Caco-2 (cell line): ENCODE results near the gene CACNA2D2. TPM values are rescaled to one million over a fixed set of nuclear protein-coding genes. Genes with fewer than 3 reads are reported as not detected.

ENCODE experiments used
- BruUV-seq: library from RNA; stranded (reverse); fragments of 400-500 nt; replicated peaks from 2 replicates; lab custom pipeline; 2021; lab: Mats Ljungman, UMichigan
- CTCF ChIA-PET: fragments of 300-600 bp; sonication (Branson Sonifier 250); formaldehyde crosslinking; loops from one replicate; lab custom pipeline; 2022; ENCODE audit warnings: antibody characterized with exemption; lab: Charles Lee
- POLR2A ChIA-PET: fragments of 300-600 bp; sonication (Branson Sonifier 250); formaldehyde crosslinking; loops from one replicate; lab custom pipeline; 2022; ENCODE audit warnings: antibody characterized with exemption; lab: Charles Lee
- DNase-seq, 2 experiments: peaks; one replicate each; pipeline versions ENCODE4 v3.0.0 to v3.0.0-alpha.2; 2020 to 2022
- H3K27me3 ChIP-seq: replicated peaks from 2 replicates; pipeline ENCODE4 v1.6.0; 2011; ENCODE audit warnings: low read length; ENCODE audit not compliant: control insufficient read depth, insufficient read depth
- H3K36me3 ChIP-seq: 2 replicates; pipeline ENCODE4 v1.5.1; 2011; ENCODE audit warnings: low read length; ENCODE audit not compliant: control insufficient read depth, insufficient read depth
- H3K4me1 ChIP-seq: fragments of 250-450 bp; sonication (Bioruptor Pico); 2 replicates; pipeline ENCODE4 v1.5.1; 2020; ENCODE audit warnings: mild to moderate bottlenecking
- H3K4me3 ChIP-seq: 2 replicates; pipeline ENCODE4 v1.5.1; 2011; ENCODE audit warnings: low read depth, mild to moderate bottlenecking, control low read depth, low read length
- H3K9me3 ChIP-seq: fragments of 250-450 bp; sonication (Bioruptor Pico); 2 replicates; pipeline ENCODE4 v1.5.1; 2020; ENCODE audit warnings: mild to moderate bottlenecking, moderate library complexity
- H3K27ac Mint-ChIP-seq: one replicate; pipeline ENCODE4 v1.8.0; 2022; ENCODE audit warnings: mixed read lengths; ENCODE audit not compliant: unreplicated experiment
- H3K27me3 Mint-ChIP-seq: one replicate; pipeline ENCODE4 v1.8.0; 2022; ENCODE audit warnings: mixed read lengths; ENCODE audit not compliant: insufficient read depth, unreplicated experiment
- H3K36me3 Mint-ChIP-seq: one replicate; pipeline ENCODE4 v1.8.0; 2022; ENCODE audit warnings: mild to moderate bottlenecking, mixed read lengths; ENCODE audit not compliant: insufficient read depth, unreplicated experiment
- H3K4me1 Mint-ChIP-seq: one replicate; pipeline ENCODE4 v1.8.0; 2022; ENCODE audit warnings: low read depth, mixed read lengths; ENCODE audit not compliant: unreplicated experiment
- H3K4me3 Mint-ChIP-seq: one replicate; pipeline ENCODE4 v1.8.0; 2022; ENCODE audit warnings: mild to moderate bottlenecking, moderate library complexity, mixed read lengths; ENCODE audit not compliant: unreplicated experiment
- H3K9me3 Mint-ChIP-seq: one replicate; pipeline ENCODE4 v1.8.0; 2022; ENCODE audit warnings: mixed read lengths; ENCODE audit not compliant: unreplicated experiment
- intact Hi-C: fragments of 100-400 bp; cut with micrococcal nuclease; formaldehyde crosslinking; loops from one replicate; pipeline ENCODE4 v1.10.0; 2022; ENCODE audit not compliant: unreplicated experiment
- total RNA-seq: library from RNA; stranded (reverse); gene quantifications from 2 replicates; pipeline ENCODE4 v1.2.3, GENCODE V29; 2022
- TF ChIP-seq, protein P1 (sequence below), 2 experiments: fragments of 200-600 bp in 1 of 2; IDR thresholded peaks; 1 replicate in 1 of 2; 2 replicates in 1 of 2; pipeline versions ENCODE4 v1.5.1 to v1.8.0; 2011 to 2022; ENCODE audit warnings: antibody characterized with exemption in 1 of 2, control low read depth in 1 of 2, inconsistent platforms in 1 of 2, low read depth in 1 of 2, low read length in 1 of 2, mild to moderate bottlenecking in 1 of 2, moderate library complexity in 1 of 2; ENCODE audit not compliant: insufficient read depth in 1 of 2, severe bottlenecking in 1 of 2, unreplicated experiment in 1 of 2

CACNA2D2 gene
- total RNA-seq, 1 experiment from 2014 or later = 0.25 TPM

- TF ChIP-seq, protein P1, sequence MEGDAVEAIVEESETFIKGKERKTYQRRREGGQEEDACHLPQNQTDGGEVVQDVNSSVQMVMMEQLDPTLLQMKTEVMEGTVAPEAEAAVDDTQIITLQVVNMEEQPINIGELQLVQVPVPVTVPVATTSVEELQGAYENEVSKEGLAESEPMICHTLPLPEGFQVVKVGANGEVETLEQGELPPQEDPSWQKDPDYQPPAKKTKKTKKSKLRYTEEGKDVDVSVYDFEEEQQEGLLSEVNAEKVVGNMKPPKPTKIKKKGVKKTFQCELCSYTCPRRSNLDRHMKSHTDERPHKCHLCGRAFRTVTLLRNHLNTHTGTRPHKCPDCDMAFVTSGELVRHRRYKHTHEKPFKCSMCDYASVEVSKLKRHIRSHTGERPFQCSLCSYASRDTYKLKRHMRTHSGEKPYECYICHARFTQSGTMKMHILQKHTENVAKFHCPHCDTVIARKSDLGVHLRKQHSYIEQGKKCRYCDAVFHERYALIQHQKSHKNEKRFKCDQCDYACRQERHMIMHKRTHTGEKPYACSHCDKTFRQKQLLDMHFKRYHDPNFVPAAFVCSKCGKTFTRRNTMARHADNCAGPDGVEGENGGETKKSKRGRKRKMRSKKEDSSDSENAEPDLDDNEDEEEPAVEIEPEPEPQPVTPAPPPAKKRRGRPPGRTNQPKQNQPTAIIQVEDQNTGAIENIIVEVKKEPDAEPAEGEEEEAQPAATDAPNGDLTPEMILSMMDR (IDR thresholded peaks at IDR 0.05; ENCODE audit: insufficient read depth in 1 of 2, low read depth in 1 of 2, low read length in 1 of 2, severe bottlenecking in 1 of 2, unreplicated experiment in 1 of 2) = no peak
- no peaks in the 10 kb centered on the region for H3K36me3 ChIP-seq
- H3K4me1 Mint-ChIP-seq = no peaks in the 10 kb centered on the region
- intact Hi-C loops = no loop called here
- no peaks in the 10 kb centered on the region for H3K9me3 Mint-ChIP-seq
- BruUV-seq = no TSS peak
- ChIA-PET CTCF (no interaction called here), POLR2A (no interaction called here)
- no peak for DNase-seq
- no peaks in the 10 kb centered on the region for H3K36me3 Mint-ChIP-seq
- no peaks in the 10 kb centered on the region for H3K27me3 ChIP-seq
- H3K27me3 Mint-ChIP-seq = peaks cover 8% of the 10 kb centered on the region
- no peaks in the 10 kb centered on the region for H3K9me3 ChIP-seq
- H3K4me3 ChIP-seq = no peak overlapping the region
- no peak overlapping the region for H3K4me3 Mint-ChIP-seq
- H3K27ac Mint-ChIP-seq = no peak overlapping the region
- H3K4me1 ChIP-seq = no peaks in the 10 kb centered on the region
Observed at GRCh38 chr3:50378757-50379156, 124.7 kb downstream of the CACNA2D2 start.

- H3K27me3 Mint-ChIP-seq = peaks cover 13% of the 10 kb centered on the region
- Histone ChIP-seq H3K4me1 (no peaks in the 10 kb centered on the region), H3K27me3 (no peaks in the 10 kb centered on the region), H3K36me3 (no peaks in the 10 kb centered on the region), H3K4me3 (no peak overlapping the region), H3K9me3 (no peaks in the 10 kb centered on the region)
- no TSS peak for BruUV-seq
- H3K4me3 Mint-ChIP-seq = no peak overlapping the region
- H3K27ac Mint-ChIP-seq = no peak overlapping the region
- H3K36me3 Mint-ChIP-seq = no peaks in the 10 kb centered on the region
- ChIA-PET POLR2A (no interaction called here), CTCF (no interaction called here)
- intact Hi-C loops = no loop called here
- DNase-seq = no peak
- no peaks in the 10 kb centered on the region for H3K9me3 Mint-ChIP-seq
- H3K4me1 Mint-ChIP-seq = no peaks in the 10 kb centered on the region
- TF ChIP-seq, protein P1 (IDR thresholded peaks at IDR 0.05; ENCODE audit: insufficient read depth in 1 of 2, low read depth in 1 of 2, low read length in 1 of 2, severe bottlenecking in 1 of 2, unreplicated experiment in 1 of 2) = no peak
Observed at GRCh38 chr3:50378024-50378423, 125.4 kb downstream of the CACNA2D2 start.

DNA sequence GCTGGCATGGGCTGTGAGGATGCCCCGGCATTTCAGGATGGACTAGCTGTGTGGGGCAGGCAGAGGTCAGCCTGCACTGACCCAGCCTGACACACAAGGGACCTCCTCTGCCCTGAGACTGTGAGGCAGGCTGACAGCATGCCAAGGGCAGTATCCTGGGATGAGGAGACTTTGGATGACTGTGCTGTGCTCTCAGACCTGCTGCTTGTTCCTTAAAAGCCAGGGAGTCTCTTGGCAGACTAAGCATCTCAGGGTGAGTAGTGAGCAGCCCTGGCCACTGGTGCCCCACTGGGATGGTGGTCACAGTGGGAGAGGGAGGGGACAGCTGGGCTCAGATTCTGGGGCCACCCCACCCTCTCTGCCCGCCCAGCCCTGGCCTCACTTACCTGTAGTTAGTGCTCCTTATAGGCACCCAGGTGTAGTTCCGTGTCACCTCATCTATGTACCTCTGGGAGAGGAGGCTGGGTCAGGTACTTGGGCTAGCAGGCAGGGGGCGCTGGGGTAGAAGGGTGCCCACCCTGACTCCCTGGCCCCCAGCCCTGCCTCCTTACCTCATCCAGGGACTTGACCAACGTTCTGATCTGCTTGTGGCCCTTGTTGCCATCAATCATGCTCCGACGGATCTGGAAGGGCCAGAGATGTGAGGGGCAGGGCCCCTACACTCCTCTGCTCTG is 128.0 kb downstream of the CACNA2D2 start:
- Mint-ChIP-seq H3K4me3 (no peak overlapping the region), H3K36me3 (no peaks in the 10 kb centered on the region), H3K9me3 (no peaks in the 10 kb centered on the region), H3K27ac (no peak overlapping the region), H3K4me1 (no peaks in the 10 kb centered on the region), H3K27me3 (peaks cover 13% of the 10 kb centered on the region)
- no peaks in the 10 kb centered on the region for H3K9me3 ChIP-seq
- TF ChIP-seq, protein P1 (IDR thresholded peaks at IDR 0.05; ENCODE audit: insufficient read depth in 1 of 2, low read depth in 1 of 2, low read length in 1 of 2, severe bottlenecking in 1 of 2, unreplicated experiment in 1 of 2) = peak; percentile 21 to 36
- H3K27me3 ChIP-seq = no peaks in the 10 kb centered on the region
- no peak overlapping the region for H3K4me3 ChIP-seq
- H3K36me3 ChIP-seq = no peaks in the 10 kb centered on the region
- ChIA-PET POLR2A (no interaction called here), CTCF (interaction anchor here (0.6 kb wide), 1 partner anchor 15 kb away, joined by 3 read pairs; no protein-coding TSS in a partner anchor)
- H3K4me1 ChIP-seq = no peaks in the 10 kb centered on the region
- no TSS peak for BruUV-seq
- intact Hi-C loops = no loop called here
- DNase-seq = no peak
